NCI-H2081 (cell line): ENCODE measurements around the gene RAB3GAP2.
"Not testable (repeated sequence)": the region's sequence is repeated elsewhere in the genome, so short reads cannot be mapped to it uniquely, and the experiment has no call there.

Experiments
- DNase-seq, 2 experiments: peaks; one replicate each; lab custom pipeline; 2025; lab: John Stamatoyannopoulos, UW

Gene RAB3GAP2

DNA sequence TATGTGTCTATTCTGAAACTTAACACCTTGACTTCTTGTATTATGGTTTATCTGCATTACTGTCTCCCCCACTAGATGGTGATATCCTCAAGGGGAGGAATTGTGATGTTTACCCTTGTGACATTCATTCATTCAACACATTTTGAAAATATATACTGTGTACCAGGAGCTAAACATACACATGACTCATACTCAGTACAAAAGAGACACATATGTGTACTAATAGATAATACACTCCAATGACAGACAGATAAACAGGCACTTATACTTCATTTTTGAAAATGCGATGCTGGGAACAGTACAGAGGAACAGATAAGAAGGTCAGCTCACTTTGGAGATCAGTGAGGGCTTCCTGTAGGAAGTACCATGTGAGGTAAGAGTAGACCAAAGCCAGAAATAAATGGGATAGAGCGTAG lies 8.9 kb upstream of the RAB3GAP2 start:
- DNase-seq = peak in 1 of 2 experiments; percentile 47

DNA sequence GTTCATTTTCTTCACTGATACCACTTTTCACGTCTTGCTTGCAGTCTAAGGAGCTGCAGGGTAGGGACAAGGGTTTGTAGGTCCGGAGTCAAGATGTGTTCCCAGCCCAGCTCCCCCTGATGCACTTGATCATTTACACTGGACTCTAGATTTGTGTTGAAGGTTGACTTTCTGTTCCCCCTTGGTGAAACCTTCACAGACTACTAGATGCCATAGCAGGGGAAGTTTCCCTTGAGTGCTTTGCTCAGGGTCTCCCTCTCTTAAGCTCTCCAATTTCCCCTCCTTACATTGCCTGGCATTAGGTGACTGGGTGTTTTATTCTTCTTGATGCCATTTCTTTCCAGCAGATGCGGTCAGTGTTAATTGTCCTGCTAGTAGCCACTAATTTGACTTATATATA lies 8.0 kb upstream of the RAB3GAP2 start:
- no peak for DNase-seq

DNA sequence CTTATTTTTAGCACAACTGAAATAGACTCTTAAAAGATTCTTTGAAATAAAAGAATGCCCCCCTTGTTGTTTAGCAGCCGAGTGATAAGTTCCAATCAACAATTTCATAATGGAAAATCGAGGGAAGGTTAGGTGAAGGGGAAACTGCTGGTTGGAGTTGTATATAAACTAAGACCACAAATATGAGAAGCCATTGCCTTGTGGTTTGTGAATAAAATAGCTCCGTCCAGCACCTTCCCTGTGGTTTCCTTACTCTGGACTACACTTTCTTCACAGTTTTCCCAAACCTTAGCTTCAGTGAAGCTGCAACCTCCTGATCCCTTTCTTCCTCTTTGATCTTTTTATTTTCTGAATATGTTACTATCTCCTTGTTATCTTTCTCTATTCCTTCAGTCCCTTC lies 6.7 kb upstream of the RAB3GAP2 start:
- no peak for DNase-seq

DNA sequence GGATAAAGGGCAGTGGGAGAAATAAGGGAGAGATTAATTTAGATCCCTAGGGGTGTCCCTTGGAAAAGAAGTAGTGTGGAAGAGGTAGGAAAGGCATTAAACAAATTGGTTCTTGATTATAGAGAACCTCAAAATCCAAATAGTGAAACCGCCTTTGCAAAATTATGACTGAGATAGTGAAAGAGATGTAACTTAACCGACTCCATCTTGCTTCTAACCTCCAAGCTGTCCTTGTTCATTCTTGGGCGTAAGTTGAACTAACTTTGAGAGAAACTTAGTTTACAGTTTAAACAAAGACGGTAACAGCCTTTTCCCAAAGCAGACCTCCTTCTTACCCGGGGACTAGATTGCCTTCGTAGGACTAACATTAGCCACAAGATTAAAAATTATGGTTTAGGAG lies 3.2 kb upstream of the RAB3GAP2 start:
- DNase-seq = no peak

DNA sequence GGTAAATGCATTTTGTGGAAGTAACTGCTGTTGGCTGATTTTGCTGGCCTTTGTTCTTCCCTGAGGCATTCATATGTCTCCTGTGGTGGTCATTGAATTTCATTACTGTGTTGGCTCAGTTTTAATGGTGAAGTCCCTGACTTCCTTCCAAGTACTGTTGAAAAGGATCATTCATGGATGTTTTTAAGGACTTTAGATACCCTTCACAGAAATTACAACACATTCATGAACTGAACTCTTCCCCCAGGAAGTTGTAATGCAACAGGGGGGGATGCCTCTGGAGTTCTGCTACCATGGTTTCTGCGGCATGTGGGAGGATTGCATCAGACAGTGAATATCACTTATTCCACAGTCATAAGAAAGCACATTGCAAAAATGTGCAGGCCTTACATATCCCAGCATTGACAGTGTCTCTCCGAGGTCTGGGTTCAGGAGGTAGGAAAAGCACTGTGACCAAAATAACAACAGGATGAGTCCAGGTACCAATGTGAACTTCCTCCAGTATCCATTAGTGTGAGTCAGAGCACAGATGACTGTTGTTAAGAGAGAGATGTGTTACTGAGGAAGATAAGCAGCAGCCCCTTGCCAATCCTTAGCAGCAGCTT lies 2.1 kb upstream of the RAB3GAP2 start:
- no peak for DNase-seq

DNA sequence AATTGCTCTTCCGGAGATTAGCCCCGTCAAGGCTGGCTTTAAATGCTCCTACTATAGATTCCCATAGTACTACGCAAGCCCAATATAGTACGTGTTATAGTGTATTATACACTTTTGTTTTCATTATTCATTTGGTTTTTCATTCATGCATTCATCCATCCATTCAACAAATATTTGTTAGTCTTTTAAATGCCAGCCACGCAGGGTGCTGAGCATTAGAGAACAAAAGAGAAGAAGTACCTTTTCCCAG lies 513 bp upstream of the RAB3GAP2 start:
- no peak for DNase-seq

DNA sequence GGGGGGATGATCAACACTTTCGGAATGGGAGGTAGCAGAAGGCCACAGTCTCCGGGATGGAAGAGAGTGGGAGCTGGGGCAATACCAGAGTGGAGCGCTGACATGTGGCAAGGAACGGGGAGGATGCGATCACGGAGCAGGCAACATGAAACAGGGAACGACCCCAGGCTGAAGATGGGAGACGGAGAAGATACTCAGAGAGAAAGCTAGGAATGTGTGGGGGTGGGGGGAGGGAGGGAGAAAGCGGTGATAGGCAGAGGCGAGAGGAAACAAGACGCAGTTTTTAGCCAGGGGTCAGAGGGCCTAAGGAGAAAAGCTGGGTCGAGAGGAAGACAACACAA lies 577 bp downstream of the RAB3GAP2 start:
- peak in 1 of 2 experiments; percentile 33 for DNase-seq

DNA sequence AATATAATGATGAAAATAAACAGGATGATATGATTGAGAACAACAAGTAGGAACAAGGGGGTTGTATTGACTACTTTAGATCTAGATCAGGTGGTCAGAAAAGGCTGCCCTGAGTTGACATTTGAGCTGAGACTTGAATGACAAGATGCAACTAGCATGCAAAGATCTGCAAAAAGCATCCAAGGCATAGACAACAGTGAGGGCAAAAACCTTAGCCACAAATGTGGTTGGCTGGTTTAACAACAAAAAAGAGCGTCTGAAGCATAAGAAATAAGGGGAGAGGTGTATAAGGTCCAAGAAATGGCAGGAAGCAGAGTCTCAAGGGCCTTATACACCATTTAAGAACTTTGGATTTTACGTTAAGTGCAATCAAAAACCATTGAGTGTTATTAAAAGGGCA lies 3.2 kb downstream of the RAB3GAP2 start:
- DNase-seq = no peak

DNA sequence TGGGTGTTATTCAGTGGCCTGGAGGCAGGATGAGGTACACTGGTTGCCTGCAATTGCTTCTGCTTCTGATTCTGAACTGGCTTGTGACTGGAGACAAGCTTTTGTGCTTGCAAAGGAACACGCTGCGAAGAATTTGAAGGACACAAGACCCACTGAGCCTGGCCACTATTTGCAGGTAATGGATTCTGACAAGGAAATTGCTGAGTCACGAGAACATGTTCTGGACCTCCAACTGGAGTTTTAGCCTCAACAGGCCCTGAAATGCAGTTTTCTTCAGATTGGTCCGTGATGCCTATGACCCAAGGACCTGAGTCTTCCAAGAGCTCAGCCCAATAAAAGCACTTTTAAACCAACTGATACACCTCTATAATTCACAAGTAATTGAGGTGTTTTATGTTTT lies 4.6 kb downstream of the RAB3GAP2 start:
- no peak for DNase-seq

DNA sequence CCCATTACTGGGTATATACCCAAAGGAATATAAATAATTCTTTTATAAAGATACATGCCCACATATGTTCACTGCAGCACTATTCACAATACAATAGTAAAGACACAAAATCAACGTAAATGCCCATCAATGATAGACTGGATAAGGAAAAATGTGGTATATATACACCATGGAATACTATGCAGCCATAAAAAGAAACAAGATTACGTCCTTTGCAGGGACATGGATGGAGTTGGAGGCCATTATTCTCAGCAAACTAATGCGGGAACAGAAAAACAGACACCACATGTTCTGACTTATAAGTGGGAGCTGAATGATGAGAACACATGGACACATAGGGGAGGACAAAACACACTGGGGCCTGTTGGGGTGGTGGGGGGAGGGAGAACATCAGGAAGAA lies 12.0 kb downstream of the RAB3GAP2 start:
- not testable (repeated sequence) for DNase-seq

DNA sequence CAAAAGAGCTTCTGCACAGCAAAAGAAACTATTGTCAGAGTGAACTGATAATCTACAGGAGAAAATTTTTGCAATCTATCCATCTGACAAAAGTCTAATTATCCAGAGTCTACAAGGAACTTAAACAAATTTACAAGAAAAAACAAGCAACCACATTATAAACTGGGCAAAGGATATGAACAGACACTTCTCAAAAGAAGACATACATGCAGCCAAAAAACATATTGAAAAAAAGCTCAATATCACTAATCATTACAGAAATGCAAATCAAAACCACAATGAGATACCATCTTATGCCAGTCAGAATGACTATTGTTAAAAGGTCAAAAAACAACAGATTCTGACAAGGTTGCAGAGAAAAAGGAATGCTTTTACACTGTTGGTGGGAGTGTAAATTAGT lies 12.5 kb downstream of the RAB3GAP2 start:
- not testable (repeated sequence) for DNase-seq

DNA sequence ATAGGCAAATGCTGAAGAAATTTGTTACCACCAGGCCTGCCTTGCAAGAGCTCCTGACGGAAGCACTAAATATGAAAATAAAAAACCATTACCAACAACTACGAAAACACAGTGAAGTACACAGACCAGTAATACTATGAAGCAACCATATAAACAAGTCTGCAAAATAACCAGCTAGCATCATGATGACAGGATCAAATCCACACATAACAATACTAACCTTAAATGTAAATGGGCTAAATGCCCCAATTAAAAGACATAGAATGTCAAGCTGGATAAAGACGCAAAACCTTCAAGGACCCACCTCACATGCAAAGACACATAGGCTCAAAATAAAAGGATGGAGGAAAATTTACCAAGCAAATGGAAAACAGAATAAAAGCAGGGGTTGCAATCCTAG lies 16.1 kb downstream of the RAB3GAP2 start:
- not testable (repeated sequence) for DNase-seq

DNA sequence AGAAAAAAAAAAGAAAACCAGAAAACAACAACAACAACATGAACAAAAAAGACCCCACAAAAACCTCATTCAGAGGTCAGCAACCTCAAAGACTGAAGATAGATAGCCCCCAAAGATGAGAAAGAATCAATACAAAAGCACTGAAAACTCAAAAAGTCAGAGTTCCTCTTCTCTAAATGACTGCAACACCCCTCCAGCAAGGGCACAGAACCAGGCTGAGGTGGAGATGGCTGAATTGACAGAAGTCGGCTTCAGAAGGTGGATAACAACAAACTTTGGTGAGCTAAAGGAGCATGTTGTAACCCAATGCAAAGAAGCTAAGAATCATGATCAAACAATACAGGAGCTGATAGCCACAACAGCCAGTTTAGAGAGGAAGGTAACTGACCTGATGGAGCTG lies 17.0 kb downstream of the RAB3GAP2 start:
- DNase-seq = no peak

DNA sequence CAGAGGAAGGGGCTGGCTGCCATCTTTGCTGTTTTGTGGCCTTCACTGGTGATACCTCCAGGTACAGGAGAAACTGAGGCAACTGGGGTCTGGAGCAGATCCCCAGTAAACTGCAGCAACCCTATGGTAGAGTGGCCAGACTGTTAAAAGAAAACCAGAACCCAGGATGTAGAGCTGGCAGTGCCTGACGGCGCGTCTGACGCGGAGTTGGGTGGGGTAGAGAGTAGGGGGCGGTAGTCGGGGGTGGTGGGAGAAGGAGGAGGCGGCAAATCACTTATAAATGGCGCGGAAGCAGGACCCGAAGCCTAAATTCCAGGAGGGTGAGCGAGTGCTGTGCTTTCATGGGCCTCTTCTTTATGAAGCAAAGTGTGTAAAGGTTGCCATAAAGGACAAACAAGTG lies 19.0 kb downstream of the RAB3GAP2 start:
- DNase-seq = not testable (repeated sequence)

DNA sequence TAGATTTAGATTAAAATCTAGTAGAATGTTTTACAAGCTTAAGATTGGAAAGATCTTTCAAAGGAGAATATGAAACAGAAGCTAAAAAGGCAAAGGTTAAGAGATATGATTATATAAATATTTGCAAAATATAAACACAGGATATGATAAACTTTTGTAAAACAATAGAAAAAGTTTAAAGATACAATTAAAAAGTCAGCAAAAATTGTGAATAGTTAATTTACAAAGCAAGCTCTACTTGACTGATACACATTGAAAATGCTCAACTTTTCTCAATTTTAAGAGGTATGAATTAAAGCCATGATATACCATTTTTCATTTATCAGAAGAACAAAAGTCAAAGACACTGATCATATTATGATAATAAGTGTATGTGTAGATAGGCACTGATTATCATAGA lies 21.0 kb downstream of the RAB3GAP2 start:
- DNase-seq = no peak

DNA sequence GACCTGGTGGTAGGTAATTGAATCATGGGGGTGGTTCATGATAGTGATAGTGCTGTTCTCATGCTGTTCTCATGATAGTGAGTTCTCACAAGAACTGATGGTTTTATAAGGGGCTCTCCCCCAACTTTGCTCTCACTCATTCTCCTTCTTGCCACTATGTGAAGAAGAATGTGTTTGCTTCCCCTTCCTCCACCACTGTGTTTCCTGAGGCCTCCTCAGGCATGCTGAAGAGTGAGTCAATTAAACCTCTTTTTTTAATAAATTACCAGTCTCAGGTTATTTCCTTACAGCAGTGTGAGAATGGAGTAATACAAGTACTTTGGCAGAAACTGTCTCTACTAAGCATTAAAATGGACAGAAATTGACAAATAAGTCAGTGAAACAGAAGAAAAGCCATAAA lies 21.6 kb downstream of the RAB3GAP2 start:
- no peak for DNase-seq

DNA sequence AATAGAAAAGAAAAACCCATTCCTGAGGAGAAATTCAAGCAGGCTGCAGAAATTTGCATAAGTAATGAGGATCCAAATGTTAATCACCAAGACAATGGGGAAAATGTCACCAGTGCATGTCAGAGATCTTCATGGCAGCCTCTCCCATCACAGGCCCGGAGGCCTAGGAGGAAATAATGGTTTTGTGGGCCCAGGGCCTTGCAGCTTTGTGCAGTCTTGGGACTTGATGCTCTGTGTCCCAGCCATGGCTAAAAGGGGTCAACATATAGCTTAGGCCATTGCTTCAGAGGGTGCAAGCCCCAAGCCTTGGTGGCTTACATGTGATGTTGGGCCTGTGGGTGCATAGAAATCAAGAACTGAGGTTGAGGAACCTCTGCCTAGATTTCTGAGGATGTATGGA lies 22.7 kb downstream of the RAB3GAP2 start:
- DNase-seq = no peak

DNA sequence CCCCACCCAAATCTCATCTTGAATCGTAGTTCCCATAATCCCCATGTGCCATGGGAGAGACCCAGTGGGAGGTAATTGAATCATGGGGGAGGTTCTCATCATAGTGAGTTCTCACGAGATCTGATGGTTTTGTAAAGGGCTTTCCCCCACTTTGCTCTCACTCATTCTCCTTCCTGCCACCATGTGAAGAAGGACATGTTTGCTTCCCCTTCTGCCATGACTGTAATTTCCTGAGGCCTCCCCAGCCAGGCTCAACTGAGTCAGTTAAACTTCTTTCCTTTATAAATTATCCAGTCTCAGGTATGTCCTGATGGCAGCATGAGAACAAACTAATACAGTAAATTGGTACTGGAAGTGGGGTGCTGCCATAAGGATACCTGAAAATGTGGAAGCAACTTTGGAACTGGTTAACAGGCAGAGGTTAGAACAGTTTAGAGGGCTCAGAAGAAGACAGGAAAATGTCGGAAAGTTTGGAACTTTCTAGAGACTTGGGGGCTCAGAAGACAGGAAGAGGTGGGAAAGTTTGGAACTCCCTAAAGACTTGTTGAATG lies 23.5 kb downstream of the RAB3GAP2 start:
- not testable (repeated sequence) for DNase-seq

DNA sequence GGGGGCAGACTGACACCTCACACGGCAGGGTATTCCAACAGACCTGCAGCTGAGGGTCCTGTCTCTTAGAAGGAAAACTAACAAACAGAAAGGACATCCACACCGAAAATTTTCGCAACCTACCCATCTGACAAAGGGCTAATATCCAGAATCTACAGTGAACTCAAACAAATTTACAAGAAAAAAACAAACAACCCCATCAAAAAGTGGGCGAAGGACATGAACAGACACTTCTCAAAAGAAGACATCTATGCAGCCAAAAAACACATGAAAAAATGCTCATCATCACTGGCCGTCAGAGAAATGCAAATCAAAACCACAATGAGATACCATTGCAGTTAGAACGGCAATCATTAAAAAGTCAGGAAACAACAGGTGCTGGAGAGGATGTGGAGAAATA lies 26.4 kb downstream of the RAB3GAP2 start:
- DNase-seq = not testable (repeated sequence)

DNA sequence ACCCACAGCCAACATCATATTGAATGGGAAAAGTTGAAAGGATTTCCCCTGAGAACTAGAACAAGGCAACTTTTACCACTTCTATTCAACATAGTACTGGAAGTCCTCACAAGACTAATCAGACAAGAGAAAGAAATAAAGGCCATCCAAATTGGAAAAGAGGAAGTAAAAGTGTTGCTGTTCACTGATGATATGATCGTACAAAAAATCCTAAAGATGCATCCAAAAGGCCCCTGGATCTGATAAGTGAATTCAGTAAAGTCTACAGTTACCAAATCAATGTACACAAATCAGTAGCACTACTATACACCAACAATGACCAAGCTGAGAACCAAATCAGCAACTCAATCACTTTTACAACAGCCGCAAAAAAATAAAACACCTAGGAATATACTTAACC lies 28.3 kb downstream of the RAB3GAP2 start:
- DNase-seq = no peak

DNA sequence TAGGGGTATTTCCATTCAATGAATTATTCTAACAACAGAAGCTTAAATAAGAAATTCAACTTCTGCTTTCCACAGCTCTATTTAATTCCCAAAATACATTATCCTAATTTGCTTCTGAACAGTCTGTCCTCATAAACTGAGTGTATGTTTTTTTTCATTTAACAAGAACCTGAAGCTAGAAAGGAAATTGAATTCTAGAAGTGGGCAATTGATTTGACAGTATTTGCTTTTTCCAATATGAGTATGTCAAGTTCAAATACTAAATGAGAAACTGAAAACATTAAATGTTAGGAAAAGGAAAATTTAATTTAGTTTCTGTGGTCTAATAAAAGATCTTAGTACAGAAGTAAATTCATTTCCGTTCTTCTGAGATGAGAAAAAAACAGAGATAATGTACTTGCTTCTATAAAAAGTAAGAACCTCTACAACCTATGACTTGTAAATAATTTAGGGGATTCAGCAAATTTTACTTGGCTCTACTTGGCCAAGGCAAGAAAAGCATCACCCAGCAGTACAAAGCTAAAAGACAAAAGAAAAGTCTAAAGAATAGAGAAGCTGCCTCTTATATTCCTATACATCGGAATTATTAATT lies 31.1 kb downstream of the RAB3GAP2 start:
- no peak for DNase-seq

DNA sequence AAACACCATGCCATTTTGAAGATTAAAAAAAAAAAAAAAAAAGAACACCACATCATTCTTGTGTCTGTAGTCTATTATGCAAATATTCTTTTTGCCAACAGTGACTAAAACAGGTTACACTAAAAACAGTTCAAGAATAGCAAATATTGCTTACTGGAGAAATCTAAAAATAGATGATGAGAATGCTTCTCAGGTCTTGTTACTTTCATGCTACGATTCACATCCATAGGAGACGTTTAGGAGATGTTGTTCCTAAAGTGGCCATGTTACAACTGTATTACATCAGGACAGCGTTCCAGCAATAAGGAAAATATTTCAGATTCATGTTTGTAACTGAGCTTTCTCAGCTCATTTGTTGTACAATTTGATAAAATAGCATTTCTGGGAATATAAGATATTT lies 32.3 kb downstream of the RAB3GAP2 start:
- no peak for DNase-seq

DNA sequence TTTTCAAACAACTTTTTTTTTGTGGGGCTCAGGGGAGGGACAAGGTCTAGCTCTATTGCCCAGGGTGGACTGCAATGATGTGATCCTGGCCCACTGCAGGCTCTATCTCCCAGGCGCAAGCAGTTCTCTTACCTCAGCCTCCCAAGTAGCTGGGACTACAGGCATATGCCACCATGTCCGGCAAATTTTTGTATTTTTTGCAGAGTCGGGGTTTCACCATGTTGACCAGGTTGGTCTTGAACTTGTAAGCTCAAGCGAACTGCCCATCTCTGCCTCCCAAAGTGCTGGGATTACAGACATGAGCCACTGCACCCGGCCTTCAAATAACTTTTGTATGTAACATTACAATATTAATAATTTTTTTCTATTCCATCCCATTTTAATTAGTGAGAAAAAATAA lies 33.0 kb downstream of the RAB3GAP2 start:
- no peak for DNase-seq

DNA sequence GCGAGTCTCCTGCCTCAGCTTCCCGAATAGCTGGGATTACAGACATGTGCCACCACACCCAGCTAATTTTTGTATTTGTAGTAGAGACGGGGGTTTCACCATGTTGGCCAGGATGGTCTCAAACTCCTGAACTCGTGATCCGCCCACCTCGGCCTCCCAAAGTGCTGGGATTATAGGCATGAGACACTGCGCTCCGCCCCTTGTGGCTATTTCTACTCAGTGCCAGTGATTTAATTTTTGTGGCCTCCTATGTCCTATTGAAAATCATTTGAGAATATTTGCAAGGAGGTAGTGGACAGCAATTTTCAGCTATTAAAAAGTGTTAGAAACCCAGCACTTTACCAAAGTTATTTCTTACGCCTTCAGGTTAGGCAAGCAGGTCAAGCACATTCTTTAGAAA lies 36.0 kb downstream of the RAB3GAP2 start:
- not testable (repeated sequence) for DNase-seq
